ENCODE results near the gene PRPF40A. TPM values are rescaled to one million over a fixed set of nuclear protein-coding genes. Genes with fewer than 3 reads are reported as not detected.

The PRPF40A gene
- total RNA-seq, 1 donor from 2014 or later, result 83.0 TPM

DNA sequence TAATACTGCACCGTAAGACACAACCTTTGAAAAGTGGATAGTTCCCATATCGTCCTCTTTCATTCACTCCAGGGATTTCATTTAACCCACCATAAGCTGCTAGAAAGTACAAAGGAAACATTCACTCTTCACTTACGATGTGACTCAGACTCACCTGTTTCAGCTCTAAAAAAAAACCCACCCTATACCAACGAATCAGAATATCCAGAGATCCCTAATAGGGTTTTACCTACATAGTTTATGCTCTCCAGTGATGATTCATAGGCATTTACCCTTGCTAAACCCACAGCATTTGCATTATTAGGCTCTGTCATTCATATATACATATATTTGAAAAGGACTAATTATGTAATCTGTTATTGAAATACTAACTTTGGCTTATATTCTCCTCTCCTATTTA, 60.2 kb downstream of the PRPF40A start:
- no peaks in the 10 kb centered on the region for H3K27me3 Mint-ChIP-seq (ENCODE audit: unreplicated experiment)
- DNase-seq (ENCODE audit: extremely low spot score, unreplicated experiment), result no peak
- H3K9me3 Mint-ChIP-seq (ENCODE audit: unreplicated experiment), result no peaks in the 10 kb centered on the region
- no peak overlapping the region for H3K4me3 Mint-ChIP-seq (ENCODE audit: unreplicated experiment)
- H3K4me1 Mint-ChIP-seq (ENCODE audit: unreplicated experiment), result no peaks in the 10 kb centered on the region
- peaks cover 40% of the 10 kb centered on the region for H3K36me3 Mint-ChIP-seq (ENCODE audit: unreplicated experiment)
- TF ChIP-seq, protein P1, sequence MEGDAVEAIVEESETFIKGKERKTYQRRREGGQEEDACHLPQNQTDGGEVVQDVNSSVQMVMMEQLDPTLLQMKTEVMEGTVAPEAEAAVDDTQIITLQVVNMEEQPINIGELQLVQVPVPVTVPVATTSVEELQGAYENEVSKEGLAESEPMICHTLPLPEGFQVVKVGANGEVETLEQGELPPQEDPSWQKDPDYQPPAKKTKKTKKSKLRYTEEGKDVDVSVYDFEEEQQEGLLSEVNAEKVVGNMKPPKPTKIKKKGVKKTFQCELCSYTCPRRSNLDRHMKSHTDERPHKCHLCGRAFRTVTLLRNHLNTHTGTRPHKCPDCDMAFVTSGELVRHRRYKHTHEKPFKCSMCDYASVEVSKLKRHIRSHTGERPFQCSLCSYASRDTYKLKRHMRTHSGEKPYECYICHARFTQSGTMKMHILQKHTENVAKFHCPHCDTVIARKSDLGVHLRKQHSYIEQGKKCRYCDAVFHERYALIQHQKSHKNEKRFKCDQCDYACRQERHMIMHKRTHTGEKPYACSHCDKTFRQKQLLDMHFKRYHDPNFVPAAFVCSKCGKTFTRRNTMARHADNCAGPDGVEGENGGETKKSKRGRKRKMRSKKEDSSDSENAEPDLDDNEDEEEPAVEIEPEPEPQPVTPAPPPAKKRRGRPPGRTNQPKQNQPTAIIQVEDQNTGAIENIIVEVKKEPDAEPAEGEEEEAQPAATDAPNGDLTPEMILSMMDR (IDR thresholded peaks at IDR 0.05), result no peak
- H3K27ac Mint-ChIP-seq (ENCODE audit: unreplicated experiment), result no peak overlapping the region

DNA sequence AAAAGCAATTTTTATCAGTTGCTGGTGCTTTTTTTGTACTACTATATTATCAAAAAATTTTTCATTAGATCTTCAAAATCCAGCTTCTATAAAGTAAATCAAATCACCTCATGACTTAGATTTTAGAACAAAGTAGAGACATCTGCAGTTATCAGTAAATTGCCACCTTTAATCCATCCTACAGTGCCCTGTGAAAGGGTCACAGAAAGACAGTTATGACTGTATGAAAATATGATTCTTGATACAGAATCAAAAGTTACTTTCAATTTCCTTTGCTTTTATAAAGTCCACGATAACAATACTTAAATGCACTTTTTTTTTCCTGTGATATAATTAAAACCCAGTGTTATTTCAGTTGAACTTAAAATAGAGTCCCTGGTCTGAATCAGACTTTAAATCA, 61.4 kb downstream of the PRPF40A start:
- TF ChIP-seq, protein P1 (IDR thresholded peaks at IDR 0.05), result no peak
- H3K36me3 Mint-ChIP-seq (ENCODE audit: unreplicated experiment), result peaks cover 42% of the 10 kb centered on the region
- no peak for DNase-seq (ENCODE audit: extremely low spot score, unreplicated experiment)
- no peaks in the 10 kb centered on the region for H3K4me1 Mint-ChIP-seq (ENCODE audit: unreplicated experiment)
- H3K9me3 Mint-ChIP-seq (ENCODE audit: unreplicated experiment), result no peaks in the 10 kb centered on the region
- H3K27ac Mint-ChIP-seq (ENCODE audit: unreplicated experiment), result no peak overlapping the region
- H3K4me3 Mint-ChIP-seq (ENCODE audit: unreplicated experiment), result no peak overlapping the region
- H3K27me3 Mint-ChIP-seq (ENCODE audit: unreplicated experiment), result no peaks in the 10 kb centered on the region

DNA sequence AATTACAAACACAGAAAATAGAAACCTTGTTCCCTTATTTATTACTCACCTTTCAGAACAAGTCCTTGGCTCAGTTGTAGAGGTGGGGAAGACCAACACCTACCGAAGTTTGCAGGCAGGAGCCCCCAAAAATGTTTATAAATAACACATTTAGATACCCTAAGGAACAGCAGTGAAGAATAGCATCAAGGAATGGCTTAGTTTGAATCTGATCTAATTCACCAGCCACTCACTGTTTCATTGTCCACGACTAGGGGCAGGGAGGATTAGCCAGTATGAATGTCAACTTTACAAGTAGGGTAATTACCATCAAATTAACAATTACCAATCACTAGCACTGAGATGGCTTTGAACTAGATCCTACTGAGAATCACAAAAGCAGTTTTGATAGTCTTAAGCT, 65.4 kb downstream of the PRPF40A start:
- no peak overlapping the region for H3K4me3 Mint-ChIP-seq (ENCODE audit: unreplicated experiment)
- TF ChIP-seq, protein P1 (IDR thresholded peaks at IDR 0.05), result no peak

DNA sequence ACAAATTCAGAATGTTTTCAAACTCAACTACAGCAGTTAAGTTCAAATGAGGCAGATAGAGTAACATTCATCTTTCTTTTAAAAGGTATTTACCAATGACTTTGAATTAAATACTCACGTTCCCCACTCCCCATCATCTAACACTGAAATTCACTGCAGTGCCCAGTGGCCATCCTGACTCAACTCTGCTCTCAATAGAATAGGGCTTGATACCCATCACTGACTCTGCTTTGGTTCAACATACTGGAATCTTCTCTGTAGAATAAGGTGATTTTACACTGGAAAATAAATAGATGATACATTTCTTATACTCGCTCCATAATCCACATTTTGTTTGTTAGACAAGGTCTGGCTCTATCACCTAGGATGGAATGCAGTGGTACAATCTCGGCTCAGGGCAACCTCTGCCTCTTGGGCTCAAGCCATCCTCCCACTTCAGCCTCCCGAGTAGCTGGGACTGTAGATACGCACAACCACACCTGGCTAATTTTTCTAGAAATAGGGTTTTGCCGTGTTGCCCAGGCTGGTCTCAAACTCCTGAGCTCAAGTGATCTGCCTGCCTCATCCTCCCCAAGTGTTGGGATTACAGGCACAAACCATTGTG, 66.4 kb downstream of the PRPF40A start:
- H3K27me3 Mint-ChIP-seq (ENCODE audit: unreplicated experiment), result no peaks in the 10 kb centered on the region
- H3K36me3 Mint-ChIP-seq (ENCODE audit: unreplicated experiment), result peaks cover 14% of the 10 kb centered on the region
- TF ChIP-seq, protein P1 (IDR thresholded peaks at IDR 0.05), result no peak
- no peak overlapping the region for H3K4me3 Mint-ChIP-seq (ENCODE audit: unreplicated experiment)
- H3K27ac Mint-ChIP-seq (ENCODE audit: unreplicated experiment), result no peak overlapping the region
- no peaks in the 10 kb centered on the region for H3K9me3 Mint-ChIP-seq (ENCODE audit: unreplicated experiment)
- DNase-seq (ENCODE audit: extremely low spot score, unreplicated experiment), result no peak
- peaks cover 8% of the 10 kb centered on the region for H3K4me1 Mint-ChIP-seq (ENCODE audit: unreplicated experiment)

More for the DNA sequence above, 65.4 kb downstream of the PRPF40A start:
- H3K36me3 Mint-ChIP-seq (ENCODE audit: unreplicated experiment), result peaks cover 23% of the 10 kb centered on the region
- no peak overlapping the region for H3K27ac Mint-ChIP-seq (ENCODE audit: unreplicated experiment)
- DNase-seq (ENCODE audit: extremely low spot score, unreplicated experiment), result no peak
- peaks cover 7% of the 10 kb centered on the region for H3K4me1 Mint-ChIP-seq (ENCODE audit: unreplicated experiment)
- H3K9me3 Mint-ChIP-seq (ENCODE audit: unreplicated experiment), result no peaks in the 10 kb centered on the region
- no peaks in the 10 kb centered on the region for H3K27me3 Mint-ChIP-seq (ENCODE audit: unreplicated experiment)

DNA sequence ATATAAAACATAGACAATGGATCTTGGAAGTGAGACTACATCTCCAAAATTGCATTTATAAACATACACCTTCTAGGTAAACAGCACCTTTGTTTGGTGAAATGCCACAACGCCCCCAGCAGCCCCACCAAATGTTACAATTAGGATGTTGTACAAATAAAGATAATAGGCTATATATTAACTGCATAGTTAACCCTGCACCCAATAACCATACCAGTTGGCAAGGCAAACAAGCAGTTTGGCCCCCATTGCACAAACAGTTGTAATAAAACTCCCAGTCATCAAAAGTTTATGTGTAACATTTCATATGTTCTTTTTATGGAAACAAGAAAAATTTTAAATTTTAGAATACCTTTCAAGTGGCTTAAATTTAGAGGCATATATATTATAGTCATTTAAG, 67.3 kb downstream of the PRPF40A start:
- Mint-ChIP-seq H3K36me3 (ENCODE audit: unreplicated experiment) (peaks cover 13% of the 10 kb centered on the region), H3K9me3 (ENCODE audit: unreplicated experiment) (no peaks in the 10 kb centered on the region), H3K4me3 (ENCODE audit: unreplicated experiment) (no peak overlapping the region), H3K4me1 (ENCODE audit: unreplicated experiment) (peaks cover 8% of the 10 kb centered on the region), H3K27me3 (ENCODE audit: unreplicated experiment) (no peaks in the 10 kb centered on the region), H3K27ac (ENCODE audit: unreplicated experiment) (no peak overlapping the region)
- DNase-seq (ENCODE audit: extremely low spot score, unreplicated experiment), result no peak
- TF ChIP-seq, protein P1 (IDR thresholded peaks at IDR 0.05), result no peak
